Heart left ventricle (tissue), 13 donors: ENCODE results near the gene C20orf96.

ENCODE experiments used
- POLR2A ChIP-seq, 2 donors: fragments of 450-650 bp; IDR thresholded peaks; one replicate each; pipeline ENCODE4 v1.6.1; 2017; ENCODE audit warnings: antibody characterized with exemption in 2 of 2, mild to moderate bottlenecking in 2 of 2, moderate library complexity in 2 of 2
- TF ChIP-seq, protein P1 (sequence below), 12 donors: fragments of 200-600 bp; sonication (generic) in 4 of 12; IDR thresholded peaks; one replicate each; pipeline versions ENCODE4 v1.5.0 to v1.8.0; 2018 to 2022; ENCODE audit warnings: antibody characterized with exemption in 12 of 12, mild to moderate bottlenecking in 5 of 12
- donor health status: ischemic (EF 13 %, LVEDD 7.1; RV severe dilation, severe dysfunction).
- donor health status: DM: no; HTN: yes; CAD: no.
- donor health status: DM: no; HTN: no; CAD: no.
- donor health status: ischemic (EF 25% LVEDD 6.9; RV normal size, moderate dysfunction).
- donor health status: ischemic (EF 25% LVEDD 5.7; RV mildly dilated, moderate dysfunction).
- donor health status: ischemic (EF 35%, LVEDD 5.7; RV mildly dilated, moderate dysfunction).
- donor health status: nonischemic (EF 11% LVEDD 7.7; RV severe dilation, severe dysfunction).
- donor health status: DM: yes; HTN: yes; CAD: no.
- donor health status: PGD.
- donor health status: ischemic (EF 29% LVEDD 5.4; RV normal size, mild dysfunction).
- donor health status: nonischemic (EF 23%, LVEDD 6.1; RV moderate dilation, normal function).

DNA sequence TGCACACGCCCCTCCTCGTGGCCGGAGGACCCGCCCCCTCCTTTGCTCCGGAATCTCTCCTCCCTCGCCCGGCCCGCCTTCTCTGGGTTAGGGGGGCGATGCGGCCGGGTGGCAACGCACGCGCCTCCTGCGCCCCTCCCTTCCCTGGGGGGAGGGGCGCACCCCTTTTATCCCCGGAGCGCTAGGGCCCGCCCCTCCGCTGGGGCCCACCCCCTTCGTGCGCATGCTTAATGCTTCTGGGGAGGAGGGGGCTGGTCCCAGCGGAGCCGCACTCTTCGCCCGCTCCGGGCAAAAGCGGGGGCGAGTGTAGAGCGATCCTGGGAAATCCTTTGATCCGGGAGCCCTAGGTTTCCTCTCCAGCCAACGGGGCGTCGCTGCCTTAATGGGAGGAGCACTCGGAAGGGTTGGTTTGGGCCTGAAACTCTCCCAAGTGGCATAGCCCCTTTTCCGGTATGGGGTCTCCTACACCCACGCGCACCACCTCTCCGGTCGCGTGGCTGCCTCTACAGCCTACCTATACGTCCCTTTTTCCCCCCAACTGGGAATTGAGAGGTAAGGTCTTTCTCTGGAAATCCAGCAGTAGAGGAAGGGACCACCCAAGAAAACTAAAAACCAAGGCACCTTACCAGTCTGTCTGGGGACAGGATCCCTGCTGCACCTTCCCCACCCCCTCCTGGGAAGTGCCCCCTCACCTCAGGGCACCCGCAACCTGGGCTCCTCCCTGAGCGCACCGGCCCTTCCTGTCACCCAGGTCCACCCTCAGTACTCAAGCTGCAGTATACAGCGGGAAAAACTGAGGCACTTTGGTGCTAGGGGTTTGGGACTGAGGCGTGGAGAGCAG, 36.9 kb upstream of the C20orf96 start:
- TF ChIP-seq, protein P1, sequence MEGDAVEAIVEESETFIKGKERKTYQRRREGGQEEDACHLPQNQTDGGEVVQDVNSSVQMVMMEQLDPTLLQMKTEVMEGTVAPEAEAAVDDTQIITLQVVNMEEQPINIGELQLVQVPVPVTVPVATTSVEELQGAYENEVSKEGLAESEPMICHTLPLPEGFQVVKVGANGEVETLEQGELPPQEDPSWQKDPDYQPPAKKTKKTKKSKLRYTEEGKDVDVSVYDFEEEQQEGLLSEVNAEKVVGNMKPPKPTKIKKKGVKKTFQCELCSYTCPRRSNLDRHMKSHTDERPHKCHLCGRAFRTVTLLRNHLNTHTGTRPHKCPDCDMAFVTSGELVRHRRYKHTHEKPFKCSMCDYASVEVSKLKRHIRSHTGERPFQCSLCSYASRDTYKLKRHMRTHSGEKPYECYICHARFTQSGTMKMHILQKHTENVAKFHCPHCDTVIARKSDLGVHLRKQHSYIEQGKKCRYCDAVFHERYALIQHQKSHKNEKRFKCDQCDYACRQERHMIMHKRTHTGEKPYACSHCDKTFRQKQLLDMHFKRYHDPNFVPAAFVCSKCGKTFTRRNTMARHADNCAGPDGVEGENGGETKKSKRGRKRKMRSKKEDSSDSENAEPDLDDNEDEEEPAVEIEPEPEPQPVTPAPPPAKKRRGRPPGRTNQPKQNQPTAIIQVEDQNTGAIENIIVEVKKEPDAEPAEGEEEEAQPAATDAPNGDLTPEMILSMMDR (IDR thresholded peaks at IDR 0.05) = no peak
- peak in 1 of 2 donors; percentile 51 for TF ChIP-seq POLR2A (IDR thresholded peaks at IDR 0.05)
